Left kidney (tissue), 2 donors: Measurements from ENCODE around the gene FUT1. TPM values are rescaled to one million over a fixed set of nuclear protein-coding genes. Genes with fewer than 3 reads are reported as not detected.
A peak's percentile ranks its signal among the peaks of the same experiment; 100 is the strongest.
"Not testable (repeated sequence)": the region's sequence is repeated elsewhere in the genome, so short reads cannot be mapped to it uniquely, and the experiment has no call there.

Source experiments
- DNase-seq: peaks from one replicate; pipeline ENCODE4 v3.0.0-alpha.2; 2013
- polyA plus RNA-seq: library from polyadenylated mRNA; unstranded; fragments of 120-200 nt; gene quantifications from one replicate; pipeline ENCODE4 v1.2.1, GENCODE V29; 2013; ENCODE audit not compliant: insufficient read length

Gene FUT1
- polyA plus RNA-seq, 1 donor: 3.8 TPM

GRCh38 chr19:48768994-48769713, 16.7 kb upstream of the FUT1 start:
- DNase-seq: no peak

- DNase-seq: not testable (repeated sequence)
These were observed 15.8 kb upstream of the FUT1 start for GRCh38 chr19:48768171-48768753.

DNA sequence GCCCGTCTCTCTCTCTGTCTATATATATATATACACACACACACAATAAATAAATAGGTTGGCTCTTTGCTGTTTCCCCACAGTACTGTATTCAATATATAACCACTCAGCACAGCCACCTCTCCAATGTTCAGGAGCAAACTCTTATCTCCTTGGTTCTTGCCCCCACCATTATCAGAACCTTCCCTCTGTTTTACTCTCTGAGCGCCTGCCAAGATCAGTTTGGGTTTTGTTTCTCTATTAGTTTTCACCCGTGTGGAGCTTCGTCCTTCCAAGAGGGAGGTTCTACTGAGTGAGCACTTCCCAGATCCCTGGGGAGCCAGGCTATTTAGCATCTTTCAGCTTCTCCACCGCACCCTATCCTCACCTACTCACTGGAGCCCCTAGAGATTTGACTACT, 13.4 kb upstream of the FUT1 start:
- not testable (repeated sequence) for DNase-seq

DNA sequence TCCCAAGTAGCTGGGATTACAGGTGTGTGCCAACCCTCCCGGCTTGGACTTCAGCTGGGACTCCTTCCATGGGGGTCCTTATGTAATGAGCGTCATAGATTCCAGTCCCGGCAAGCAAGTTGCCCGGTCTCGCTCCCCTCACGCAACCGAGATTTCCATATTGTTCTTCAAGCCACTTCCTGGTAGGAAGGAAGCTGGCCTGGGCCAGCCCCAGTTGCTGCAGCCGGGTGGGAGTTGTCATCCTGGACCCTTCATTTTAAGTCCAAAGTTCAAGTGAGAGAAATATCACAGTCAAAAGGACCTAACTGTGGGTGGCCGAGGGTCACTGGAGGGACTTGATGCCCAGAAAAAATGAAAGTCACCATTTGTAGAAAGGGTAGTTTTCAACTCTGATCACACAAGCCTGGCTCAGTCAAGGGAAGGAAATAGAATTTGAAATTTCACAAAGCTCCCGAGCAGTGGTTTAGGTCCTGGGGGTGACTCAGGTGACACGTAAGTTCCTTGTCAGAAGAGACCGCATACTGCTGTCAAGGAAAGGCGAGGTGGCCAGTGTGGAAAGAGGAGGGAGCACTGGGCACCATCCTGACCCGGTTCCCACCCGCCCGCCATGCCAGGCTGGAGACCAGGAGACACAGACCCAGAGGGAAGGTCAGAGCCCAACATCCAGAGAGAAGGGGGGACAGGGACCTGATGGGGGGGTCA, 8.2 kb upstream of the FUT1 start:
- no peak for DNase-seq

DNA sequence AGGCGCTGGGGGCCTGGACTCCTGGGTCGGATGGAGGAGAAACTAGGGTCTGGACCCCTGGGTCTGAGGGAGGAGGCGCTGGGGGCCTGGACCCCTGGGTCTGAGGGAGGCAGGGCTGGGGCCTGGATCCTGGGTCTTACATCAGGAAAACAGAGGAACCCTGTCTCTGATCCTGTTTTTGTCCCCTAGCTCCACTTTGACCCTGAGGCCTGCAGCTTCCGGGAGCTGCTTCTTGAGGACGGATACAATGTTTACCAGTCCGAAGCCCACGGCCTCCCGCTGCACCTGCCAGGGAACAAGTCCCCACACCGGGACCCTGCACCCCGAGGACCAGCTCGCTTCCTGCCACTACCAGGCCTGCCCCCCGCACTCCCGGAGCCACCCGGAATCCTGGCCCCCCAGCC, 5.3 kb upstream of the FUT1 start:
- DNase-seq: no peak

GRCh38 chr19:48757089-48757675, 4.7 kb upstream of the FUT1 start:
- no peak for DNase-seq

GRCh38 chr19:48756686-48757085, 4.2 kb upstream of the FUT1 start:
- no peak for DNase-seq

DNA sequence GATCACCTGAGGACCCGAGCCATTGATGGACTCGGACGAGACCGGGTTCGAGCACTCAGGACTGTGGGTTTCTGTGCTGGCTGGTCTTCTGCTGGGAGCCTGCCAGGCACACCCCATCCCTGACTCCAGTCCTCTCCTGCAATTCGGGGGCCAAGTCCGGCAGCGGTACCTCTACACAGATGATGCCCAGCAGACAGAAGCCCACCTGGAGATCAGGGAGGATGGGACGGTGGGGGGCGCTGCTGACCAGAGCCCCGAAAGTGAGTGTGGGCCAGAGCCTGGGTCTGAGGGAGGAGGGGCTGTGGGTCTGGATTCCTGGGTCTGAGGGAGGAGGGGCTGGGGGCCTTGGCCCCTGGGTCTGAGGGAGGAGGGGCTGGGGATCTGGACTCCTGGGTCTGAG, 3.8 kb upstream of the FUT1 start:
- DNase-seq: no peak

- no peak for DNase-seq
These were observed 3.3 kb upstream of the FUT1 start for GRCh38 chr19:48755787-48756186.

DNA sequence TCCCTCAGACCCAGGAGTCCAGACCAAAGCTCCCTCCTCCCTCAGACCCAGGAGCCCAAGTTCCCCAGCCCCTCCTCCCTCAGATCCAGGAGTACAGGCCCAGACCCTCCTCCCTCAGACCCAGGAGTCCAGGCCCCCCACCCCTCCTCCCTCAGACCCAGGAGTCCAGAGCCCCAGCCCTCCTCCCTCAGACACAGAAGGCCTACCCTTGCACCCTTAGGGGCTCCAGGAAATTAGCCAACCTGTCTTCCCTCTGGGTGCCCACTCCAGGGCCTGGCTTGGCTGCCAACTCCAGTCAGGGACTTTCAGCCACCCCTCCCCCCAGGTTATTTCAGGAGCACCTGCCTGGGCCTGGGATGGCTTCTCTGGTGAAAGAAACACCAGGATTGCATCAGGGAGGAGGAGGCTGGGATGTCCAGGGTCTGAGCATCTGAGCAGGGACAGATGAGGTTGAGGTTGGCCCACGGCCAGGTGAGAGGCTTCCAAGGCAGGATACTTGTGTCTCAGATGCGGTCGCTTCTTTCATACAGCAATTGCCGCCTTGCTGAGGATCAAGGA, 2.7 kb upstream of the FUT1 start, which contains the start of gene FGF21:
Gene FGF21, plus strand, starts transcription at position 441 of the 558 bp plus-strand sequence. CDS start 713 bp downstream, outside the sequence.
- no peak for DNase-seq

DNA sequence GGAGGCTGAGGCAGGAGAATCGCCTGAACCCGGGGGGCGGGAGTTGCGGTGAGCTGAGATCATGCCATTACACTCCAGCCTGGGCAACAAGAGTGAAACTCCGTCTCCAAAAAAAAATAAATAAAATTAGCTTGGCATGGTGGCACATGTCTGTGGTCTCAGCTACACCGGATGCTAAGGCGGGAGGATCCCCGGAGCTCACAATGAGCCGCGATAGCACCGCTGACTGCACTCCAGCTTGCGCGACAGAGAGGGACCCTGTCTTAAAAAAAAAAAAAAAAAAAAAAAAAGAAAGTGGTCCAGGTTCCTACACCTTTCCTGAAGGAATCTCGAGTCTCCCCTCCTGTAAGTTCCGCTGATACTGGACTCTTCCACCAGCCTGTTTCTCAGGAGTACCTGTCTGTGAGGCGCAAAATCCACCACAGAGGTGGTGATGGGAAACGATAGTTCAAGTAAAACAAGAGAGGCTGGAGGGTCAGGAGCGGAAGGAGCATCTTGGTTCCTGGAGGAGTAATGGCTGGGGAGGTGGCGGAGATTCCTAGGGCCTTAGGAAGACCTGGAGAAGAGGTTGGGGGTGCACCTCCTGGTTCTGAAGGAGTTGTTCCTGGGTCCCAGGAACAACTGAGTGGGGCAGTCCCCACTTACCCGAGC, 471 bp downstream of the FUT1 start:
- DNase-seq: no peak

DNA sequence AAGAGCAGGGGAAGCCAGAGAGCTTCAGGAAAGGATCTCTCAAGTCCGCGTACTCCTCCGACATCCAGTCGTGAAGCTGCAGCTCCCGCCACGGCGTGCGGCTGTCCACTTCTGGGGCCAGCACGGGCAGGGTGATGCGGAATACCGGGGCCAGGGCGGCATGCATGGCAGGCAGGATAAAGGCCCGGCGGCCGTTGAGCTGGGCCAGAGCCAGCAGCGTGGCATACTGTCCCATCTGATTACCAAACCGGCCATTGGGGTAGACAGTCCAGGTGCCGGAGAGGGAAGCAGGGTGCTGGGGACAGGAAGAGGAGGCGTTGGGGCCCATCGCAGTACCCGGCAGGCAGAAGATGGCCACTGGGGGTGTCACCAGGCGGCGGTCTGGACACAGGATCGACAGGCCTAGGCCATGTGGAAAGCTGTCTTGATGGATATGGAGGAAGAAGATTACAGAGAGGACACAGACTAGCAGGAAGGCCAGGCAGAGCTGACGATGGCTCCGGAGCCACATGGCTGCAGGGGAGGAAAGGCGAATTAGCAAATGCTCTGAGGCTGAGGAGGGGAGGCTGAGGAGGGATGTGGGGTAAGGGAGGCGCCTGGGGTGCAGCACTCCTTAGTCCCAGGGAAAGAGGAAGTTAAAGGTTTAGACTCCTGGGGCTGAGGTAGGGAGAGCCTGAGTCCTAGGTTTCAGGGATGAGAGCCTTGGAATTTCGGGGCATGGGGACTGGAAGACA, 1.5 kb downstream of the FUT1 start:
- DNase-seq: no peak

- DNase-seq: no peak
These were observed 2.1 kb downstream of the FUT1 start for GRCh38 chr19:48750351-48750750.

GRCh38 chr19:48749571-48750198, 2.8 kb downstream of the FUT1 start:
- no peak for DNase-seq

- DNase-seq: peak; percentile 88
These were observed 5.5 kb downstream of the FUT1 start, which contains the start of gene IZUMO1 for GRCh38 chr19:48746738-48747575. TSS of gene IZUMO1 (minus strand) at chr19:48746909. CDS start at chr19:48745859, 1,050 bp downstream.

GRCh38 chr19:48746110-48746509, 6.3 kb downstream of the FUT1 start:
- DNase-seq: no peak

DNA sequence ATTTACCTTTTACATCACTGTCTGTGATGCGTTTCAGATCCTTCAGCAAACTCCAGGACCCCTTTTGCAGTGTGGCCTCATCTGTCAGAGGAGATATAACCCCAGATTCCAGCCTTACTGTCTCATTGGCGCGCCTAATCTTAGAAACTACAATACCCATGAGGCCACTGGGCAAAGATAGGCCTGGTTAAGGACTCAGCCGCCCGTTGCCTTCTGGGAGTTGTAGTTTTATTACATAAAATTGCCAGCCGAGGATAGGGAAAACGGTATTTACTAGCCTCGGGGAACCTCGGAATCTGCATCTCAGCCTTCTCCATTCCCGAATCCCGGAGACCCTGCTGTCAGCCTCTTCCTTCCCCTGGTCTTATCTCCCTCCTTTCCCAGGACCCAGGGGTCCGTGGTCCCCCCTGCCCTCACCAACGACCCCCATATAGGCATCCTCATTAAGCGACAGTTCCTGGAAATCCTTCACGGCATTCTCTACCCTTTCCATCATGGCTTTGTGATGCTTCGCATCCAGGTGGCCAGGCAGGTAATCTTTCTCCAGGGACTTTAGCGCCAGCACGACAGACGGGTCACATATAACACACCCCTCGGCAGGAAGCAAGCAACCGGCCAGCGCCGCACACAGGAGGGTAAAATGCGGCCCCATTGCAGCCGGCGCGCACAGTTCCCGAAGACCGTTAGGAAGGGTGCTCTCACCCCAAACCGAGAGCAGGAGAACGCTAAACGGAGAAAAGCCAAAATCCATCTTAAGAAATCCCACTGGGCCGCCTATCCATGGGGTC, 7.0 kb downstream of the FUT1 start:
- DNase-seq: no peak

- no peak for DNase-seq
These were observed 10.3 kb downstream of the FUT1 start for GRCh38 chr19:48742096-48742495.
